Measurements from ENCODE around the gene USP40.

DNA sequence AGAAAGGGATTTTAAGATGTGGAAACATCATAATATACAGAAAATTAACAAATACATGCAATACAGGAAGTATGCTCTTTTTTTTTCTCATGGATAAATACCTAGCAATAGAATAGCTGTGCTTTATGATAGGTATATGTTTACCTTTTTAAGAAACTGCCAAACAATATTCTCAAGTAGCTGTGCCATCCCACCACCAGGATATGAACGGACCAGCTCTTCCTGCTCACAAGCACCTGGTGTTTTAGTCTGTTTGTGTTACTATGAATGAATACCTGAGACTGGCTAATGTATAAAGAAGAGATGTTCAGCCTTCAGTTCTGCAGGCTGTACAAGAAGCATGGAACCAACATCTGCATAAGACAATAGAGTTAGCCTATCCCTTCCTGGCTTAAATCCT lies 30.9 kb upstream of the USP40 start:
- TF ChIP-seq, protein P1, sequence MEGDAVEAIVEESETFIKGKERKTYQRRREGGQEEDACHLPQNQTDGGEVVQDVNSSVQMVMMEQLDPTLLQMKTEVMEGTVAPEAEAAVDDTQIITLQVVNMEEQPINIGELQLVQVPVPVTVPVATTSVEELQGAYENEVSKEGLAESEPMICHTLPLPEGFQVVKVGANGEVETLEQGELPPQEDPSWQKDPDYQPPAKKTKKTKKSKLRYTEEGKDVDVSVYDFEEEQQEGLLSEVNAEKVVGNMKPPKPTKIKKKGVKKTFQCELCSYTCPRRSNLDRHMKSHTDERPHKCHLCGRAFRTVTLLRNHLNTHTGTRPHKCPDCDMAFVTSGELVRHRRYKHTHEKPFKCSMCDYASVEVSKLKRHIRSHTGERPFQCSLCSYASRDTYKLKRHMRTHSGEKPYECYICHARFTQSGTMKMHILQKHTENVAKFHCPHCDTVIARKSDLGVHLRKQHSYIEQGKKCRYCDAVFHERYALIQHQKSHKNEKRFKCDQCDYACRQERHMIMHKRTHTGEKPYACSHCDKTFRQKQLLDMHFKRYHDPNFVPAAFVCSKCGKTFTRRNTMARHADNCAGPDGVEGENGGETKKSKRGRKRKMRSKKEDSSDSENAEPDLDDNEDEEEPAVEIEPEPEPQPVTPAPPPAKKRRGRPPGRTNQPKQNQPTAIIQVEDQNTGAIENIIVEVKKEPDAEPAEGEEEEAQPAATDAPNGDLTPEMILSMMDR (conservative IDR thresholded peaks at IDR 0.05; ENCODE audit: low read length), result no peak
- TF ChIP-seq EZH2phosphoT487 (IDR thresholded peaks at IDR 0.05; ENCODE audit: borderline replicate concordance, low read depth, low read length), result no peak
